ENCODE data around the gene LRRN1. TPM values are rescaled to one million over a fixed set of nuclear protein-coding genes. Genes with fewer than 3 reads are reported as not detected.

LRRN1 gene
- total and polyA plus RNA-seq, 2 donors (not counting 1 experiment from before 2014, with no cell fraction given): 1.1 to 2.5 TPM

GRCh38 chr3:3792391-3792790, 6.8 kb upstream of the LRRN1 start:
- ChIA-PET CTCF (no interaction called here), POLR2A (no interaction called here)
- intact Hi-C loops (cut with micrococcal nuclease): no loop called here
- no CpG with 5 or more reads among the region's 1 CpG for WGBS (ENCODE audit: insufficient coverage)
- Histone ChIP-seq H4K20me1 (ENCODE audit: control insufficient read depth, insufficient read depth, low read length, poor library complexity, severe bottlenecking) (no peaks in the 10 kb centered on the region), H3K9ac (ENCODE audit: low read length) (no peak overlapping the region), H3K27ac (ENCODE audit: low read length in 2 of 2) (no peak overlapping the region), H3K4me3 (ENCODE audit: control extremely low read depth in 1 of 5, extremely low read depth in 1 of 5, insufficient read depth in 1 of 5, low read depth in 2 of 5, low read length in 4 of 5) (no peak overlapping the region), H3K4me1 (ENCODE audit: control insufficient read depth in 2 of 2, insufficient read depth in 2 of 2, low read length in 2 of 2) (no peaks in the 10 kb centered on the region), H3K27me3 (replicated peaks in 1 of 4; ENCODE audit: control extremely low read depth in 1 of 4, control insufficient read depth in 3 of 4, insufficient read depth in 4 of 4, low read length in 3 of 4) (peaks cover 0 to 6% (median 3%) of the 10 kb centered on the region in 4 experiments), H3K36me3 (replicated peaks in 1 of 2; ENCODE audit: control extremely low read depth in 1 of 2, control insufficient read depth in 1 of 2, extremely low read depth in 1 of 2, insufficient read depth in 2 of 2, low read length in 1 of 2) (no peaks in the 10 kb centered on the region), H3K79me2 (ENCODE audit: control insufficient read depth, insufficient read depth, low read length) (no peaks in the 10 kb centered on the region), H3K4me2 (replicated peaks; ENCODE audit: low read depth, low read length, poor library complexity, severe bottlenecking) (no peak overlapping the region), H3K9me3 (ENCODE audit: control extremely low read depth in 1 of 3, control insufficient read depth in 2 of 3, insufficient read depth in 1 of 3, low read length in 2 of 3) (peaks cover 0 to 4% (median 0%) of the 10 kb centered on the region in 3 donors), H2AFZ (ENCODE audit: insufficient read depth, low read depth, low read length, poor library complexity, severe bottlenecking) (no peak overlapping the region)
- no peak for ATAC-seq (ENCODE audit: low read depth)
- Mint-ChIP-seq H3K27me3 (peaks cover 10% of the 10 kb centered on the region), H3K4me1 (no peaks in the 10 kb centered on the region), H3K9me3 (ENCODE audit: insufficient read depth) (peaks cover 3% of the 10 kb centered on the region), H3K4me3 (no peak overlapping the region), H3K27ac (no peak overlapping the region)
- no peak for DNase-seq
- TF ChIP-seq CTCF (IDR thresholded peaks at IDR 0.05) (no peak), EZH2 (IDR thresholded peaks at IDR 0.05; ENCODE audit: borderline replicate concordance, insufficient read depth, low read depth, low read length, poor library complexity, severe bottlenecking) (no peak)

- Mint-ChIP-seq H3K27me3 (peaks cover 45% of the 10 kb centered on the region), H3K9me3 (ENCODE audit: insufficient read depth) (peaks cover 3% of the 10 kb centered on the region), H3K27ac (peak overlapping the region; percentile 88), H3K4me1 (peaks cover 22% of the 10 kb centered on the region), H3K4me3 (peak overlapping the region; percentile 86)
- TF ChIP-seq EZH2 (IDR thresholded peaks at IDR 0.05; ENCODE audit: borderline replicate concordance, insufficient read depth, low read depth, low read length, poor library complexity, severe bottlenecking) (no peak), CTCF (IDR thresholded peaks at IDR 0.05) (no peak)
- DNase-seq: peak; percentile 55
- H3K36me3 ChIP-seq (replicated peaks in 1 of 2; ENCODE audit: control extremely low read depth in 1 of 2, control insufficient read depth in 1 of 2, extremely low read depth in 1 of 2, insufficient read depth in 2 of 2, low read length in 1 of 2): no peaks in the 10 kb centered on the region
- peak overlapping the region; percentile 61 for H3K9ac ChIP-seq (ENCODE audit: low read length)
- H2AFZ ChIP-seq (ENCODE audit: insufficient read depth, low read depth, low read length, poor library complexity, severe bottlenecking): peak overlapping the region; percentile 76
- peaks cover 21 to 26% of the 10 kb centered on the region in 2 donors for H3K4me1 ChIP-seq (ENCODE audit: control insufficient read depth in 2 of 2, insufficient read depth in 2 of 2, low read length in 2 of 2)
- no peaks in the 10 kb centered on the region for H4K20me1 ChIP-seq (ENCODE audit: control insufficient read depth, insufficient read depth, low read length, poor library complexity, severe bottlenecking)
- intact Hi-C loops (cut with micrococcal nuclease): no loop called here
- WGBS (ENCODE audit: insufficient coverage): 1% methylated on average over 37 of the region's 37 CpGs
- CTCF ChIA-PET: no interaction called here
- no peaks in the 10 kb centered on the region for H3K79me2 ChIP-seq (ENCODE audit: control insufficient read depth, insufficient read depth, low read length)
- POLR2A ChIA-PET: no interaction called here
- H3K27ac ChIP-seq (ENCODE audit: low read length in 2 of 2): peak overlapping the region; percentile 39 to 50
- H3K9me3 ChIP-seq (ENCODE audit: control extremely low read depth in 1 of 3, control insufficient read depth in 2 of 3, insufficient read depth in 1 of 3, low read length in 2 of 3): peaks cover 0 to 6% (median 0%) of the 10 kb centered on the region in 3 donors
- peak overlapping the region; percentile 53 to 64 (median 59) for H3K4me3 ChIP-seq (ENCODE audit: control extremely low read depth in 1 of 5, extremely low read depth in 1 of 5, insufficient read depth in 1 of 5, low read depth in 2 of 5, low read length in 4 of 5)
- H3K27me3 ChIP-seq (replicated peaks in 1 of 4; ENCODE audit: control extremely low read depth in 1 of 4, control insufficient read depth in 3 of 4, insufficient read depth in 4 of 4, low read length in 3 of 4): peaks cover 0 to 49% (median 15%) of the 10 kb centered on the region in 4 experiments
- peak; percentile 36 for ATAC-seq (ENCODE audit: low read depth)
- peak overlapping the region; percentile 88 for H3K4me2 ChIP-seq (replicated peaks; ENCODE audit: low read depth, low read length, poor library complexity, severe bottlenecking)
Measured at GRCh38 chr3:3798631-3799113, 559 bp upstream of the LRRN1 start.

All from B cell (primary cell).